HepG2 (cell line): ENCODE results near the gene ATP1A2. TPM values are rescaled to one million over a fixed set of nuclear protein-coding genes. Genes with fewer than 3 reads are reported as not detected.

Source experiments
- CCAR2 ChIP-seq: fragments of 200-400 bp; formaldehyde crosslinking; optimal IDR thresholded peaks from 2 replicates; pipeline ENCODE3; 2018; ENCODE audit warnings: low read depth, mild to moderate bottlenecking, low read length, moderate library complexity
- PHF8 ChIP-seq: sonication (generic); formaldehyde crosslinking; IDR thresholded peaks from 2 replicates; pipeline ENCODE4 v1.5.0; 2020; ENCODE audit warnings: missing genetic modification reagents
- SALL1 ChIP-seq: sonication (generic); formaldehyde crosslinking; IDR thresholded peaks from 2 replicates; pipeline ENCODE4 v1.8.0; 2022; ENCODE audit warnings: mild to moderate bottlenecking, missing genetic modification reagents
- SMAD1 ChIP-seq: sonication (generic); formaldehyde crosslinking; IDR thresholded peaks from 2 replicates; pipeline ENCODE4 v1.4.0; 2020; ENCODE audit warnings: missing genetic modification reagents, low read depth, mild to moderate bottlenecking, borderline replicate concordance
- SRSF1 ChIP-seq: fragments of 200-400 bp; formaldehyde crosslinking; optimal IDR thresholded peaks from 2 replicates; pipeline ENCODE3; 2017; ENCODE audit warnings: mild to moderate bottlenecking, low read depth, low read length, moderate library complexity
- ZFAT ChIP-seq: sonication (generic); formaldehyde crosslinking; conservative IDR thresholded peaks from 2 replicates; pipeline ENCODE4 v1.8.1; 2023; ENCODE audit warnings: missing genetic modification reagents, inconsistent platforms
- ZNF570 ChIP-seq: sonication (generic); formaldehyde crosslinking; IDR thresholded peaks from 2 replicates; pipeline ENCODE4 v1.4.0; 2020; ENCODE audit warnings: mild to moderate bottlenecking, missing genetic modification reagents, borderline replicate concordance
- polyA plus RNA-seq, 8 experiments: library from polyadenylated mRNA; depleted of rRNA in 3 of 8; stranded (reverse) in 7 of 8; unstranded in 1 of 8; fragments of >200 nt; fragmentation: Illumina TruSeq in 4 of 8; extraction: Trizol in 4 of 8; gene quantifications; 2 replicates each; pipeline versions ENCODE4 v1.2.1 to v1.2.3, GENCODE V29; 2011 to 2016; ENCODE audit warnings: low read depth in 4 of 8, missing spikeins in 1 of 8, mixed read lengths in 1 of 8; ENCODE audit not compliant: insufficient read depth in 1 of 8
- total RNA-seq, 5 experiments: library from RNA; depleted of rRNA; stranded (reverse); fragments of >200 nt; fragmentation: Illumina TruSeq; extraction: Trizol; gene quantifications; 2 replicates each; pipeline ENCODE4 v1.2.3, GENCODE V29; 2016; ENCODE audit warnings: low read depth in 1 of 5
- TF ChIP-seq, protein P1 (sequence below): sonication (generic); formaldehyde crosslinking; IDR thresholded peaks from 2 replicates; pipeline ENCODE4 v1.4.0; 2020; ENCODE audit warnings: mild to moderate bottlenecking, missing genetic modification reagents
- TF ChIP-seq, protein P2 (sequence below): sonication (generic); formaldehyde crosslinking; IDR thresholded peaks from 2 replicates; pipeline ENCODE4 v1.5.0; 2020; ENCODE audit warnings: mild to moderate bottlenecking, missing genetic modification reagents
- TF ChIP-seq, protein P3 (sequence below): sonication (generic); formaldehyde crosslinking; IDR thresholded peaks from 2 replicates; pipeline ENCODE4 v1.5.0; 2020; ENCODE audit warnings: missing genetic modification reagents
- TF ChIP-seq, protein P4 (sequence below): sonication (generic); formaldehyde crosslinking; IDR thresholded peaks from 2 replicates; pipeline ENCODE4 v1.5.0; 2020; ENCODE audit warnings: mild to moderate bottlenecking, missing genetic modification reagents, moderate library complexity
- TF ChIP-seq, protein P5 (sequence below), 2 experiments: sonication (generic) in 1 of 2; formaldehyde crosslinking in 1 of 2; IDR thresholded peaks; 2 replicates each; pipeline versions ENCODE4 v1.4.0 to v1.6.1; 2016 to 2020; ENCODE audit warnings: borderline replicate concordance in 1 of 2, low read depth in 1 of 2, mild to moderate bottlenecking in 1 of 2, missing genetic modification reagents in 1 of 2
- TF ChIP-seq, protein P6 (sequence below): IDR thresholded peaks from 2 replicates; pipeline ENCODE4 v1.6.1; 2016; ENCODE audit warnings: mild to moderate bottlenecking

Gene ATP1A2
- total and polyA plus RNA-seq, 2 of the 13 experiments (the other 11 are each of a cell fraction or from before 2014, with no cell fraction given): 0.16 TPM; not detected in 1

DNA sequence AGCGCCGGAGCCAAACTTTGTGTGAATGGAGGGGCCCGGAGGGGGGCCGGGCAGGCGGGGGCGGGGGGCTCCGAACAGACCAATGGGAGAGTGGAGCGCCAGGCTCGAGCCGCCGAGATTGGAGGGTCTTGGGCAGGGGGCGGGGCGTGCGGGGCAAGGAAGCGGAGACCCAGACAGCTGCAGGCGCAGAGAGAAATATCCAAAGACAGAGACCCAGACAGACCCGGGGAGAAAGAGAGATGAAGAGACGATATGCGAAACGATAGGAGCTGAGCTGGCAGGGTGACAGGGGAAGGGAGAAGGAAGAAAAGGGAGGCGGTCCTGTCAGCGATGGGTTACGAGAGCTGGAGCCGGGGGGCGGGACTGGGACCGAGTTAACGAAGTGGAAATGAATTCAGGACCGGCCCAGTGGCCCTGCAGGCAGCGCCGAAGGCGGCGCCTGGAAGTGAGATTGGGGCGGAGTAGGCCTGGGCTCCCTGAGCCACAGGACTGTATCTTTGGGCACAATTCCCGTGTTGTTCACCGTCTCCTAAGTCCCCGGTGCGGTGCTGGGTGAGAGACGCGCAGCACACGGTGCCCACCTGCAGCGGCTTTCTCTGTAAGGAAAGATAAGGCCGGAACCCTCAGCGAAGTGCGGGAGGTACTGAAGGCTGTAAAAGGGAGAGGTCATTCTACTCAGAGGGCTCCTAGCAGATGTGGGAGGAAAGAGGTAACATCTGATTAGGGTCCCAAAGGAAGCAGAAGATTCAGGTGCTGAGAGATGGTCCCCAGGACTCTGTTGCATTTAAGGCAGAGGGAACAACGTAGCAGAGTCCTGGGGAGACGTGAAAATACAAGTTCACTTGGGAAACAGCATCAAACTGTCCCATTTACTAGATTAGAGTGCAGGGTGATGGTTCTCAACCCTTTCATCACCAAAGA lies 45.1 kb upstream of the ATP1A2 start (continued):
- TF ChIP-seq, protein P1, sequence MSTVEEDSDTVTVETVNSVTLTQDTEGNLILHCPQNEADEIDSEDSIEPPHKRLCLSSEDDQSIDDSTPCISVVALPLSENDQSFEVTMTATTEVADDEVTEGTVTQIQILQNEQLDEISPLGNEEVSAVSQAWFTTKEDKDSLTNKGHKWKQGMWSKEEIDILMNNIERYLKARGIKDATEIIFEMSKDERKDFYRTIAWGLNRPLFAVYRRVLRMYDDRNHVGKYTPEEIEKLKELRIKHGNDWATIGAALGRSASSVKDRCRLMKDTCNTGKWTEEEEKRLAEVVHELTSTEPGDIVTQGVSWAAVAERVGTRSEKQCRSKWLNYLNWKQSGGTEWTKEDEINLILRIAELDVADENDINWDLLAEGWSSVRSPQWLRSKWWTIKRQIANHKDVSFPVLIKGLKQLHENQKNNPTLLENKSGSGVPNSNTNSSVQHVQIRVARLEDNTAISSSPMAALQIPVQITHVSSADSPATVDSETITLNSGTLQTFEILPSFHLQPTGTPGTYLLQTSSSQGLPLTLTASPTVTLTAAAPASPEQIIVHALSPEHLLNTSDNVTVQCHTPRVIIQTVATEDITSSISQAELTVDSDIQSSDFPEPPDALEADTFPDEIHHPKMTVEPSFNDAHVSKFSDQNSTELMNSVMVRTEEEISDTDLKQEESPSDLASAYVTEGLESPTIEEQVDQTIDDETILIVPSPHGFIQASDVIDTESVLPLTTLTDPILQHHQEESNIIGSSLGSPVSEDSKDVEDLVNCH: no peak
- TF ChIP-seq, protein P2, sequence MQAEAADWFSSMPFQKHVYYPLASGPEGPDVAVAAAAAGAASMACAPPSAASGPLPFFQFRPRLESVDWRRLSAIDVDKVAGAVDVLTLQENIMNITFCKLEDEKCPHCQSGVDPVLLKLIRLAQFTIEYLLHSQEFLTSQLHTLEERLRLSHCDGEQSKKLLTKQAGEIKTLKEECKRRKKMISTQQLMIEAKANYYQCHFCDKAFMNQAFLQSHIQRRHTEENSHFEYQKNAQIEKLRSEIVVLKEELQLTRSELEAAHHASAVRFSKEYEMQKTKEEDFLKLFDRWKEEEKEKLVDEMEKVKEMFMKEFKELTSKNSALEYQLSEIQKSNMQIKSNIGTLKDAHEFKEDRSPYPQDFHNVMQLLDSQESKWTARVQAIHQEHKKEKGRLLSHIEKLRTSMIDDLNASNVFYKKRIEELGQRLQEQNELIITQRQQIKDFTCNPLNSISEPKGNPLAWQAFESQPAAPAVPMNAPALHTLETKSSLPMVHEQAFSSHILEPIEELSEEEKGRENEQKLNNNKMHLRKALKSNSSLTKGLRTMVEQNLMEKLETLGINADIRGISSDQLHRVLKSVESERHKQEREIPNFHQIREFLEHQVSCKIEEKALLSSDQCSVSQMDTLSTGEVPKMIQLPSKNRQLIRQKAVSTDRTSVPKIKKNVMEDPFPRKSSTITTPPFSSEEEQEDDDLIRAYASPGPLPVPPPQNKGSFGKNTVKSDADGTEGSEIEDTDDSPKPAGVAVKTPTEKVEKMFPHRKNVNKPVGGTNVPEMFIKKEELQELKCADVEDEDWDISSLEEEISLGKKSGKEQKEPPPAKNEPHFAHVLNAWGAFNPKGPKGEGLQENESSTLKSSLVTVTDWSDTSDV (CRISPR knock-in tag): no peak
- peak; percentile 27; the same call in 1 of the 2 replicates for TF ChIP-seq PHF8 (CRISPR knock-in tag)
- no peak for TF ChIP-seq ZNF570 (CRISPR knock-in tag)
- TF ChIP-seq SALL1 (CRISPR knock-in tag): no peak; the same call in 1 of the 2 replicates
- no peak for TF ChIP-seq ZFAT
- TF ChIP-seq, protein P3, sequence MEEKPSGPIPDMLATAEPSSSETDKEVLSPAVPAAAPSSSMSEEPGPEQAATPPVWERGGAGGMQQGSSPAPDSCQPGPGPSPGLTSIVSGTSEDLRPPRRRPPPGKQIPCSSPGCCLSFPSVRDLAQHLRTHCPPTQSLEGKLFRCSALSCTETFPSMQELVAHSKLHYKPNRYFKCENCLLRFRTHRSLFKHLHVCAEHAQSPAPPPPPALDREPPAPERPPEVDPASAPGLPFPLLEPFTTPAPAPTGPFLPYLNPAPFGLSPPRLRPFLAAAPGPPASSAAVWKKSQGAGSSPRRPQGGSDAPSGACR (CRISPR knock-in tag): no peak
- no peak for TF ChIP-seq SRSF1
- TF ChIP-seq, protein P4, sequence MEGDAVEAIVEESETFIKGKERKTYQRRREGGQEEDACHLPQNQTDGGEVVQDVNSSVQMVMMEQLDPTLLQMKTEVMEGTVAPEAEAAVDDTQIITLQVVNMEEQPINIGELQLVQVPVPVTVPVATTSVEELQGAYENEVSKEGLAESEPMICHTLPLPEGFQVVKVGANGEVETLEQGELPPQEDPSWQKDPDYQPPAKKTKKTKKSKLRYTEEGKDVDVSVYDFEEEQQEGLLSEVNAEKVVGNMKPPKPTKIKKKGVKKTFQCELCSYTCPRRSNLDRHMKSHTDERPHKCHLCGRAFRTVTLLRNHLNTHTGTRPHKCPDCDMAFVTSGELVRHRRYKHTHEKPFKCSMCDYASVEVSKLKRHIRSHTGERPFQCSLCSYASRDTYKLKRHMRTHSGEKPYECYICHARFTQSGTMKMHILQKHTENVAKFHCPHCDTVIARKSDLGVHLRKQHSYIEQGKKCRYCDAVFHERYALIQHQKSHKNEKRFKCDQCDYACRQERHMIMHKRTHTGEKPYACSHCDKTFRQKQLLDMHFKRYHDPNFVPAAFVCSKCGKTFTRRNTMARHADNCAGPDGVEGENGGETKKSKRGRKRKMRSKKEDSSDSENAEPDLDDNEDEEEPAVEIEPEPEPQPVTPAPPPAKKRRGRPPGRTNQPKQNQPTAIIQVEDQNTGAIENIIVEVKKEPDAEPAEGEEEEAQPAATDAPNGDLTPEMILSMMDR (CRISPR knock-in tag): no peak
- TF ChIP-seq, protein P5, sequence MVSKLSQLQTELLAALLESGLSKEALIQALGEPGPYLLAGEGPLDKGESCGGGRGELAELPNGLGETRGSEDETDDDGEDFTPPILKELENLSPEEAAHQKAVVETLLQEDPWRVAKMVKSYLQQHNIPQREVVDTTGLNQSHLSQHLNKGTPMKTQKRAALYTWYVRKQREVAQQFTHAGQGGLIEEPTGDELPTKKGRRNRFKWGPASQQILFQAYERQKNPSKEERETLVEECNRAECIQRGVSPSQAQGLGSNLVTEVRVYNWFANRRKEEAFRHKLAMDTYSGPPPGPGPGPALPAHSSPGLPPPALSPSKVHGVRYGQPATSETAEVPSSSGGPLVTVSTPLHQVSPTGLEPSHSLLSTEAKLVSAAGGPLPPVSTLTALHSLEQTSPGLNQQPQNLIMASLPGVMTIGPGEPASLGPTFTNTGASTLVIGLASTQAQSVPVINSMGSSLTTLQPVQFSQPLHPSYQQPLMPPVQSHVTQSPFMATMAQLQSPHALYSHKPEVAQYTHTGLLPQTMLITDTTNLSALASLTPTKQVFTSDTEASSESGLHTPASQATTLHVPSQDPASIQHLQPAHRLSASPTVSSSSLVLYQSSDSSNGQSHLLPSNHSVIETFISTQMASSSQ (IDR thresholded peaks at IDR 0.05; ENCODE audit: low read depth): no peak
- TF ChIP-seq, protein P5 (CRISPR knock-in tag; IDR thresholded peaks at IDR 0.05; ENCODE audit: borderline replicate concordance): no peak
- no peak for TF ChIP-seq SMAD1 (CRISPR knock-in tag)
- TF ChIP-seq, protein P6, sequence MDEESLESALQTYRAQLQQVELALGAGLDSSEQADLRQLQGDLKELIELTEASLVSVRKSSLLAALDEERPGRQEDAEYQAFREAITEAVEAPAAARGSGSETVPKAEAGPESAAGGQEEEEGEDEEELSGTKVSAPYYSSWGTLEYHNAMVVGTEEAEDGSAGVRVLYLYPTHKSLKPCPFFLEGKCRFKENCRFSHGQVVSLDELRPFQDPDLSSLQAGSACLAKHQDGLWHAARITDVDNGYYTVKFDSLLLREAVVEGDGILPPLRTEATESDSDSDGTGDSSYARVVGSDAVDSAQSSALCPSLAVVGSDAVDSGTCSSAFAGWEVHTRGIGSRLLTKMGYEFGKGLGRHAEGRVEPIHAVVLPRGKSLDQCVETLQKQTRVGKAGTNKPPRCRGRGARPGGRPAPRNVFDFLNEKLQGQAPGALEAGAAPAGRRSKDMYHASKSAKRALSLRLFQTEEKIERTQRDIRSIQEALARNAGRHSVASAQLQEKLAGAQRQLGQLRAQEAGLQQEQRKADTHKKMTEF: no peak; the same call in 1 of the 2 replicates
- TF ChIP-seq CCAR2: no peak
